Gastrocnemius medialis (tissue), 4 donors: ENCODE measurements around the gene CD8B2.

Experiments
- CTCF ChIP-seq, 5 experiments: fragments of 450-650 bp in 3 of 5; fragments of 200-600 bp in 2 of 5; sonication (generic) in 2 of 5; IDR thresholded peaks in 4 of 5; conservative IDR thresholded peaks in 1 of 5; 1 replicate in 4 of 5; 2 replicates in 1 of 5; pipeline ENCODE4 v1.5.1; 2016 to 2019; ENCODE audit warnings: antibody characterized with exemption in 5 of 5, mild to moderate bottlenecking in 3 of 5, moderate library complexity in 3 of 5
- POLR2A ChIP-seq, 2 donors: fragments of 450-650 bp; IDR thresholded peaks; one replicate each; pipeline ENCODE4 v1.6.1; 2017; ENCODE audit warnings: antibody characterized with exemption in 2 of 2, mild to moderate bottlenecking in 2 of 2, moderate library complexity in 2 of 2

GRCh38 chr2:106563195-106563594, 76.0 kb downstream of the CD8B2 start:
- TF ChIP-seq POLR2A (IDR thresholded peaks at IDR 0.05) = no peak
- peak in 1 of 5 experiments; percentile 27 for TF ChIP-seq CTCF (IDR thresholded peaks at IDR 0.05 in 4 of 5, conservative IDR thresholded peaks at IDR 0.05 in 1 of 5)
